ENCODE data around the gene TNNT2.

TNNT2 gene

DNA sequence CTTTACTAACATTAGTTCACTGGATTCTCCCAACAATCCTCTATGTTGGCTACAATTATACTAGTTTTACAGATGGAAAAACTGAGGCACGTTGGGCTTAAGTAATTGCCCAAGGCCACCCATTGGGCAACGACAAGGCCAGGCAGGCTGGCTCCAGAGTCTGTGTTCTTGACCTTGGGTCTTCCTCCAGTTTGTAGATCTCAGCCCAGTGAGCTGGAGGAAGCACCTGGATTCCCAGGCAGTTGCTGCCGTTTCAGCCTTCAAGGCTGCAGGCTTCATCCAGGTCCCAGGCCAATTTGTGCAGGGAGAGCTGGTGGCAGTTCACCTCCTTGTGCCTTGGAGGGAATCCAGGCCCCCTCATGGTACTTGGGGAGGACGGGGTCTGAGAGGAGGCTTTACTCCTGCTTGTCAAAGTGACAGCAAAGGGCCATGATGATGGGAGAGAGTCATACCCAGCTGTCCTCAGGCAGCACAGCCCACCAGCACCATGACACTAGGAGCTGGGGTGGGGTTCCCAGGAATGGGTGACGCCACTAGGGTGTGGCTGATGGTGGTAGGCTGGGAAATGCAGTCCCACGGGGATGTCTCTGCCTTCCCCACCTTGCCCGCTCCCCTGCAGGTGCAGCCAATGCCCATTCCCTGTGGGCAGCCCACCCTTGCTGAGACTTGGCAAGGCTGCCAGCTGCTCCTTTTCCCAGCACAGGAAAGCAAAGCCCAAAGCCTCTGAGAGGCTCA, 67.1 kb downstream of the TNNT2 start:
- ChIA-PET CTCF (interaction anchor here (1.1 to 1.4 kb wide), 2 partner anchors 48 to 88 kb away, joined by 3 read pairs; no protein-coding TSS in a partner anchor), POLR2A (no interaction called here)
- H3K4me3 ChIP-seq (ENCODE audit: control insufficient read depth in 1 of 7, extremely low read depth in 1 of 7, insufficient read depth in 4 of 7, low read depth in 2 of 7, low read length in 6 of 7), result no peak overlapping the region
- no peaks in the 10 kb centered on the region for H3K9me3 ChIP-seq (ENCODE audit: control extremely low read depth in 1 of 5, control insufficient read depth in 4 of 5, insufficient read depth in 2 of 5, low read depth in 1 of 5, low read length in 4 of 5)
- H3K27me3 ChIP-seq (replicated peaks in 2 of 5; ENCODE audit: control insufficient read depth in 4 of 5, insufficient read depth in 5 of 5, low read length in 4 of 5), result peaks cover 0 to 31% (median 12%) of the 10 kb centered on the region in 5 experiments
- H3K36me3 ChIP-seq (ENCODE audit: control insufficient read depth in 4 of 4, insufficient read depth in 4 of 4, low read length in 3 of 4), result no peaks in the 10 kb centered on the region
- no peak overlapping the region for H3K27ac ChIP-seq (ENCODE audit: insufficient read depth in 1 of 2, low read depth in 1 of 2, low read length in 2 of 2, poor library complexity in 1 of 2, severe bottlenecking in 2 of 2)
- no peaks in the 10 kb centered on the region for H3K4me1 ChIP-seq (ENCODE audit: control extremely low read depth in 1 of 4, control insufficient read depth in 4 of 4, insufficient read depth in 4 of 4, low read length in 3 of 4)
- no peak for DNase-seq
- 85% methylated on average over 4 of the region's 7 CpGs for WGBS (ENCODE audit: insufficient coverage)

DNA sequence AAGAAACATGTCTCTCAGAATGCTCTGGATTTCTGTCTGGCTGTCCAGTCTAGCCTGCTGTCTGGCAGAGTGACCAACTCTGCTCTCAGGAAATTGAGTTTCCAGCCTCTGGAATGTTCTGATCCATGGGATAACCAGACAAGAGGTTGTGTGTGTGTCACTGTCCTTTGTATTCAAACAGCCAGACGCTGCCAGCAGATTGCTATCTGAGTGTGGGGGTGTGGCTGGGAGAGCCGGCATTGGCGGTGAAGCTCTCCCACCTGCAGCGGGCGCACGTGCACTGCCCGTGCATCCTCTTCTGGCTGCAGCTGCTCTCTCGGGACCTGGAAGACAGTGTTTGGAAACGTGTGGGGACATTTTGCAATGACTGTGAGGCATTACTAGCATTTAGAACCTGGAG, 68.1 kb downstream of the TNNT2 start:
- no peaks in the 10 kb centered on the region for H3K4me1 ChIP-seq (ENCODE audit: control extremely low read depth in 1 of 4, control insufficient read depth in 4 of 4, insufficient read depth in 4 of 4, low read length in 3 of 4)
- ChIA-PET POLR2A (no interaction called here), CTCF (interaction anchor here (0.5 to 1.9 kb wide), 8 partner anchors 9 to 100 kb away, joined by 3 to 8 read pairs (median 3); no protein-coding TSS in a partner anchor)
- no peak overlapping the region for H3K27ac ChIP-seq (ENCODE audit: insufficient read depth in 1 of 2, low read depth in 1 of 2, low read length in 2 of 2, poor library complexity in 1 of 2, severe bottlenecking in 2 of 2)
- H3K36me3 ChIP-seq (ENCODE audit: control insufficient read depth in 4 of 4, insufficient read depth in 4 of 4, low read length in 3 of 4), result no peaks in the 10 kb centered on the region
- no peaks in the 10 kb centered on the region for H3K9me3 ChIP-seq (ENCODE audit: control extremely low read depth in 1 of 5, control insufficient read depth in 4 of 5, insufficient read depth in 2 of 5, low read depth in 1 of 5, low read length in 4 of 5)
- H3K27me3 ChIP-seq (replicated peaks in 2 of 5; ENCODE audit: control insufficient read depth in 4 of 5, insufficient read depth in 5 of 5, low read length in 4 of 5), result peaks cover 0 to 35% (median 16%) of the 10 kb centered on the region in 5 experiments
- H3K4me3 ChIP-seq (ENCODE audit: control insufficient read depth in 1 of 7, extremely low read depth in 1 of 7, insufficient read depth in 4 of 7, low read depth in 2 of 7, low read length in 6 of 7), result no peak overlapping the region
- WGBS (ENCODE audit: insufficient coverage), result 0% methylated on average over 8 of the region's 9 CpGs
- DNase-seq, result peak; percentile 23 to 72 (median 51)
